CD8-positive, alpha-beta memory T cell (primary cell): Measurements from ENCODE around the gene GKN1. TPM values are rescaled to one million over a fixed set of nuclear protein-coding genes. Genes with fewer than 3 reads are reported as not detected.

Source experiments
- CTCF ChIA-PET: fragments of 350-600 bp; sonication (Branson Sonifier 250); formaldehyde crosslinking; loops from one replicate; lab custom pipeline; 2021; ENCODE audit warnings: antibody characterized with exemption; lab: Charles Lee
- POLR2A ChIA-PET: fragments of 350-600 bp; sonication (Branson Sonifier 250); formaldehyde crosslinking; loops from one replicate; lab custom pipeline; 2021; ENCODE audit warnings: antibody characterized with exemption; lab: Charles Lee
- DNase-seq, 5 donors: peaks; one replicate each; pipeline versions ENCODE4 v3.0.0 to v3.0.0-alpha.2; 2020 to 2022; ENCODE audit warnings: mixed read lengths in 1 of 5
- H3K27ac ChIP-seq: one replicate; pipeline ENCODE4 v1.7.0; 2013; ENCODE audit warnings: low read depth, mild to moderate bottlenecking, low read length, moderate library complexity
- H3K27me3 ChIP-seq: 2 replicates; pipeline ENCODE4 v1.7.0; 2013; ENCODE audit warnings: low read length, mild to moderate bottlenecking; ENCODE audit not compliant: insufficient read depth, poor library complexity, severe bottlenecking
- H3K36me3 ChIP-seq: 2 replicates; pipeline ENCODE4 v1.7.0; 2013; ENCODE audit warnings: mild to moderate bottlenecking, low read length, moderate library complexity; ENCODE audit not compliant: insufficient read depth
- H3K4me1 ChIP-seq: 2 replicates; pipeline ENCODE4 v1.7.0; 2013; ENCODE audit warnings: mild to moderate bottlenecking, low read length, moderate library complexity; ENCODE audit not compliant: insufficient read depth
- H3K4me3 ChIP-seq: 2 replicates; pipeline ENCODE4 v1.7.0; 2013; ENCODE audit warnings: mild to moderate bottlenecking, low read length
- H3K9me3 ChIP-seq: 2 replicates; pipeline ENCODE4 v1.7.0; 2013; ENCODE audit warnings: mild to moderate bottlenecking, low read length
- H3K27ac Mint-ChIP-seq, 8 donors: one replicate each; pipeline ENCODE4 v1.8.0; 2020 to 2021; ENCODE audit warnings: mixed read lengths in 8 of 8, mild to moderate bottlenecking in 6 of 8, inconsistent platforms in 3 of 8, moderate library complexity in 3 of 8
- H3K27me3 Mint-ChIP-seq, 2 donors: one replicate each; pipeline ENCODE4 v1.8.0; 2020 to 2021; ENCODE audit warnings: mixed read lengths in 2 of 2, mild to moderate bottlenecking in 1 of 2, moderate library complexity in 1 of 2
- H3K36me3 Mint-ChIP-seq, 3 donors: one replicate each; pipeline ENCODE4 v1.8.0; 2020 to 2021; ENCODE audit warnings: mixed read lengths in 3 of 3, inconsistent platforms in 1 of 3, mild to moderate bottlenecking in 1 of 3
- H3K4me1 Mint-ChIP-seq, 3 donors: one replicate each; pipeline ENCODE4 v1.8.0; 2020 to 2021; ENCODE audit warnings: mixed read lengths in 3 of 3, inconsistent platforms in 1 of 3, mild to moderate bottlenecking in 1 of 3
- H3K4me3 Mint-ChIP-seq, 7 donors: one replicate each; pipeline ENCODE4 v1.8.0; 2020 to 2021; ENCODE audit warnings: mixed read lengths in 7 of 7, mild to moderate bottlenecking in 6 of 7, moderate library complexity in 4 of 7, inconsistent platforms in 2 of 7
- H3K9me3 Mint-ChIP-seq, 5 donors: one replicate each; pipeline ENCODE4 v1.8.0; 2020 to 2022; ENCODE audit warnings: mixed read lengths in 5 of 5, mild to moderate bottlenecking in 3 of 5, moderate library complexity in 2 of 5, inconsistent platforms in 1 of 5
- polyA plus RNA-seq: library from polyadenylated mRNA; unstranded; fragments of 300-500 nt; fragmentation: Illumina TruSeq; gene quantifications from one replicate; pipeline ENCODE4 v1.2.3, GENCODE V29; 2021
- total RNA-seq, 2 experiments: library from RNA; stranded (reverse); gene quantifications; one replicate each; pipeline ENCODE4 v1.2.3, GENCODE V29; 2021

GKN1 gene
- total and polyA plus RNA-seq, 3 experiments from 2014 or later = not detected

DNA sequence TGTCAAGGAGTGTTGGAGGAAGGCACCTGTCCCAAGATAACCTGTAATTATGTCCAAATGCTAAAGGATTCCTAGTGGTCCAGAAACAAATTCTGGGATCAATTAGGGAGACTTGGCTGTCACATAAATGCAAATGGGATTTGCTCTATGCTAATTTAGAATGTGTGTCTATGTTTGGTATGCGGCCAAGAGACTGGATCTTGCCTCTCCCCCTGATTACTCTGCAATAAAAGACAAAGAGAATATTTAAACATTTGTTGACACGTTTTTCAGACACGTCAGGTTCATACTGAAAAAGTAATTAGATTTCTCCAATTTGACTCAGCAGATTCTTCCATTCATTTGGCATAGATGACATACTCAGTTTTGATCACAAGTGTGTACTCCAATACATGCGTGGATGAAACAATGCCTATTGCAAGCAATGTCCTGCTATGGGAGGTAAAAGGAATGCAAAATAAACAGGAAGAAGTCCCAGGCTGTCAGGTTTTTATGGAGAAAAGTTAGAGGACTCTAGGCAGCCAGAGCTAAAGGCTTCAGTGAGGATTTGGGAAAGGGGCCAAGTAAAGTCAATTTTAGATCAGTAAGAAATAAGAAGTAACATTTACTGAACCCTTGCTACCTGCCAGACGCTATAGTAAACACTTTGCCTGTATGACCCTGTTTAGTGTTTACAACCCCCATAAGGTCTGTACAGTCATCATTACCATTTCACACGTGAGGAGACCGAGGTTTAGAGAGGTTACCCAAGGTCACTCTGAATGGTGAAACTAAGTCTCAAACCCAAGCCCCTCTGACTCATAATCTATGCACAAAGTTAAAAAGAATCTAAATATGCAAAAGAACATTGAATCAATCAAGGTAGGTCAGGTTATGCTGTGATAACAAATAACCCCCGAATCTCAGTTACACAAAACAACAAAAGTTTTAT, 46.3 kb downstream of the GKN1 start:
- H3K9me3 ChIP-seq = no peaks in the 10 kb centered on the region
- DNase-seq = no peak
- H3K27me3 ChIP-seq = no peaks in the 10 kb centered on the region
- ChIA-PET CTCF (no interaction called here), POLR2A (no interaction called here)
- no peak overlapping the region for H3K27ac ChIP-seq
- Mint-ChIP-seq H3K9me3 (no peaks in the 10 kb centered on the region), H3K27me3 (peaks cover 23 to 51% of the 10 kb centered on the region in 2 donors), H3K4me3 (no peak overlapping the region), H3K27ac (no peak overlapping the region), H3K4me1 (no peaks in the 10 kb centered on the region), H3K36me3 (no peaks in the 10 kb centered on the region)
- H3K36me3 ChIP-seq = no peaks in the 10 kb centered on the region
- H3K4me1 ChIP-seq = no peaks in the 10 kb centered on the region
- no peak overlapping the region for H3K4me3 ChIP-seq

DNA sequence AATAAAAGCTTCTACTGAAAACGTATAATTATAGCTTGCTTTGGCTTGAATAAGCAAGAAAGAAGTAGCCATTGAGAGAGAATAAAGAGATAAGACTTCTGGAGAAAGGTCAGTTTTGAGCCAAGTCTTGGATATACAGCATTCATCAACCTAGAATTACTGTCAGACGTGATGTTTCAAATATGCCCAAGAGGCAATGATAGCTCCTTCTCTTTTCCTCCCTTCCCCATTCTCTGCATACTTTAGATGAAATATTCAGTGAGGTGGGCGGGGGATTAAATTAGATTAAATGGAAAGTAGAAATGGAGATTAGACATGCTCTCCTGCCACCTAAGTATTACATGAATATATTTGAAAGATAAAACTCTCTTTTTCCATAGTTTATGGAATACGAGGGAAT, 47.3 kb downstream of the GKN1 start:
- DNase-seq = no peak
- Mint-ChIP-seq H3K27me3 (peaks cover 27 to 53% of the 10 kb centered on the region in 2 donors), H3K4me1 (no peaks in the 10 kb centered on the region), H3K9me3 (no peaks in the 10 kb centered on the region), H3K27ac (no peak overlapping the region), H3K4me3 (no peak overlapping the region), H3K36me3 (no peaks in the 10 kb centered on the region)
- Histone ChIP-seq H3K27me3 (no peaks in the 10 kb centered on the region), H3K27ac (no peak overlapping the region), H3K9me3 (no peaks in the 10 kb centered on the region), H3K36me3 (no peaks in the 10 kb centered on the region), H3K4me1 (no peaks in the 10 kb centered on the region), H3K4me3 (no peak overlapping the region)
- ChIA-PET POLR2A (no interaction called here), CTCF (no interaction called here)

DNA sequence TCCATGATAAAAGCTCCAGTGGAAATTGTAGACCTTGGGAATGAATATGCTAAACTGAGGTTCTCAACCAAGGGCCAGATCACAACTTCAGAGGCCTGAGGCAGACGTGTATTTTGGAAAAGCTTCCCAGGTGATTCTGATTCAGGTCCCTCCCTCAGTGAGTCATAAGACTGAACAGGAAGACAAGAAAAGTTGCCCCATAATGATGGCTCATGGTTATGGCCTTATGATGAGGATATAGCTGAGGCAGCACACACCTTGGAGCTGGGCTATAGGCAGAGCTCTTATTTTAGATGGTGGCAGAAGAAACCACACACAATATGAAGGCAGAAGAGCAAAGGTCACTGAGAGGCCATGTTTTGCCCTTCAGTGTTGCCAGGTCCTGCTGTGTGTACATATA, 48.1 kb downstream of the GKN1 start:
- Mint-ChIP-seq H3K4me3 (no peak overlapping the region), H3K9me3 (peaks cover 0 to 1% (median 0%) of the 10 kb centered on the region in 5 donors), H3K4me1 (no peaks in the 10 kb centered on the region), H3K27ac (no peak overlapping the region), H3K36me3 (peaks cover 0 to 3% (median 0%) of the 10 kb centered on the region in 3 donors), H3K27me3 (peaks cover 22 to 51% of the 10 kb centered on the region in 2 donors)
- ChIA-PET POLR2A (no interaction called here), CTCF (no interaction called here)
- H3K4me3 ChIP-seq = no peak overlapping the region
- no peak for DNase-seq
- H3K27me3 ChIP-seq = no peaks in the 10 kb centered on the region
- no peaks in the 10 kb centered on the region for H3K4me1 ChIP-seq
- H3K36me3 ChIP-seq = no peaks in the 10 kb centered on the region
- H3K27ac ChIP-seq = no peak overlapping the region
- no peaks in the 10 kb centered on the region for H3K9me3 ChIP-seq

DNA sequence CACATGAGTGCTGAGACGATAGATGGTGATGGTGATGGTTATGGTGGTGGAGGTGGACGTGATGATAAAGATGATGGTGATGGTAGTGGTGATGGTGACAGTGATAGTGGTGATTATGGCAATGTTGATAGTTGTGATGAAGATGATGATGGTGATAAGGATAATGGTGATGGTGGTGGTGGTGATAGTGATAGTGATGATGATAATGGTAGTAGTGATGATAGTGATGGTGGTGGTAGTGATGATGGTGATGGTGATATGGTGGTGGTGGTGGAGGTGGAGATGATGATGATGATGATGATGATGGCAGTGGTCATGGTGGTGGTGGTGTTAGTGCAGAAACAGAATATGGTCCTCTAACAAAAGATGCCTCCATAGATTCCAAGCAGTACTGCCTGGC, 48.8 kb downstream of the GKN1 start:
- no peak overlapping the region for H3K27ac ChIP-seq
- H3K27me3 Mint-ChIP-seq = peaks cover 20 to 44% of the 10 kb centered on the region in 2 donors
- H3K9me3 Mint-ChIP-seq = peaks cover 0 to 5% (median 0%) of the 10 kb centered on the region in 5 donors
- peaks cover 0 to 5% (median 0%) of the 10 kb centered on the region in 3 donors for H3K36me3 Mint-ChIP-seq
- DNase-seq = no peak
- H3K4me1 ChIP-seq = no peaks in the 10 kb centered on the region
- H3K9me3 ChIP-seq = no peaks in the 10 kb centered on the region
- ChIA-PET POLR2A (no interaction called here), CTCF (no interaction called here)
- no peaks in the 10 kb centered on the region for H3K4me1 Mint-ChIP-seq
- H3K36me3 ChIP-seq = no peaks in the 10 kb centered on the region
- H3K27me3 ChIP-seq = no peaks in the 10 kb centered on the region
- H3K27ac Mint-ChIP-seq = no peak overlapping the region
- no peak overlapping the region for H3K4me3 ChIP-seq
- no peak overlapping the region for H3K4me3 Mint-ChIP-seq

DNA sequence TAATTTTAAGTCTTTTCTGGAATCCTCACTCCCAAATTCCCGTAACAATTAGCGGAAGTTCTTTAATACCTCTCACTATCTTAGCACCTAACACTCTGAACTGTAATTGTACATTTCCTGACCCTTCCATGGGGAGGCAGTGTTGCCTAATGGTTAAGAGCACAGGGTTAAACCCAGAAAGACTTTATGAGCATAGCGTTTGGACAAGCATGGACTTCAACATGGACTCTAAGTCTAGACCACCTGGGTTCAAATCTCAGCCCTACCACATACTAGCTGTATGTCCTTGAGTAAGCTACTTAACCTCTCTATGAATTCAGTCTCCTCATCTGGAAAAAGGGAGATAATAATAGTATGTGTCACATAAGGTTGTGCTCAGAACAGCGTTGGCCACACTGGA, 51.6 kb downstream of the GKN1 start:
- POLR2A ChIA-PET = no interaction called here
- H3K27ac Mint-ChIP-seq = no peak overlapping the region
- H3K36me3 ChIP-seq = no peaks in the 10 kb centered on the region
- H3K4me3 Mint-ChIP-seq = no peak overlapping the region
- H3K4me3 ChIP-seq = no peak overlapping the region
- no peaks in the 10 kb centered on the region for H3K9me3 ChIP-seq
- CTCF ChIA-PET = no interaction called here
- H3K4me1 Mint-ChIP-seq = no peaks in the 10 kb centered on the region
- DNase-seq = no peak
- peaks cover 0 to 5% (median 0%) of the 10 kb centered on the region in 3 donors for H3K36me3 Mint-ChIP-seq
- H3K27me3 Mint-ChIP-seq = peaks cover 15 to 23% of the 10 kb centered on the region in 2 donors
- H3K27ac ChIP-seq = no peak overlapping the region
- H3K4me1 ChIP-seq = no peaks in the 10 kb centered on the region
- H3K27me3 ChIP-seq = no peaks in the 10 kb centered on the region
- H3K9me3 Mint-ChIP-seq = peaks cover 0 to 5% (median 0%) of the 10 kb centered on the region in 5 donors

DNA sequence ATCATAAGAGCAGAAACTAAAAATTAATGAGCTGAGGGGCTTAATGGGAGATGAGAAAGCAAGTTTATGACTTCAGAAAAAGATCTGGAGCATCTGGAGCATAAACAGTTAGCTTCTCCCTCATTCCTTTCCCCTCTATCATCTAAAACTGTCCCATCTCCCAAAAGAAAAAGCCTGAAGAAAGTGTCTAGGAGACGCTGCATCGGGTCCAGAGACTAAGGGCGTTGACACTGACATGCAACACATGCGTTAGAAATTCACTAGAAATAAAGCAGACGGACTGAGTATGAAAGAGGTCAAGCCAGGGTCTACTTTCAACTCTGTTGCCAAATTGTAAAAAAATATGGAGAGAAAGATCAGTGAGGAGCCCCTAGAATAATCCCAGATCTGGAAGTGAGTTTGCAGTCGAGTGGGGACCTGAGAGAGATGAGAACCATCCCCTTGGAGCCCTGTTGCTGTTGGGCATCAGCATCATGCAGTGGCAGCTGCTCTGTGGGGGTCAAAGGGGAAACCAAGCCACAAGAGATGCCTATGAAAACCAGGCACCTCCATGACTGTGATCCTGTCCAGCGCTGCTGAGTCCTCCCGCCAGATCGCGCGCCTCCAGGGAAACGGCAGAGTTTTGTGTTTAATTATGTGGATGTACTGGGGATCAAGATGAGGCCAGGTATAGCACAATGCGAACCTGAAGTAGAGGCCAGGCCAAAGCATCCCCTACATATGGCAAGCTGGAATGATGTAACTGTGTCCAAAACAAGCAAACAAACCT, 52.4 kb downstream of the GKN1 start:
- H3K4me1 ChIP-seq = no peaks in the 10 kb centered on the region
- no peak overlapping the region for H3K4me3 ChIP-seq
- DNase-seq = no peak
- Mint-ChIP-seq H3K9me3 (peaks cover 0 to 5% (median 0%) of the 10 kb centered on the region in 5 donors), H3K27me3 (peaks cover 16 to 20% of the 10 kb centered on the region in 2 donors), H3K4me1 (no peaks in the 10 kb centered on the region), H3K4me3 (no peak overlapping the region), H3K27ac (no peak overlapping the region), H3K36me3 (peaks cover 0 to 5% (median 0%) of the 10 kb centered on the region in 3 donors)
- no peak overlapping the region for H3K27ac ChIP-seq
- H3K9me3 ChIP-seq = no peaks in the 10 kb centered on the region
- POLR2A ChIA-PET = no interaction called here
- no peaks in the 10 kb centered on the region for H3K27me3 ChIP-seq
- no peaks in the 10 kb centered on the region for H3K36me3 ChIP-seq
- CTCF ChIA-PET = no interaction called here

Other genes with a start within 250 kb of the GKN1 start
- 10 to 100 TPM; 74.7 to 75.2 TPM for gene ARHGAP25, start 239.8 kb upstream of the GKN1 start, total RNA-seq
- gene ARHGAP25, start 239.8 kb upstream of the GKN1 start, polyA plus RNA-seq = 200 TPM
- not detected for gene BMP10, start 103.2 kb upstream of the GKN1 start, total RNA-seq
- not detected for gene BMP10, start 103.2 kb upstream of the GKN1 start, polyA plus RNA-seq
- not detected for gene GKN2, start 21.7 kb upstream of the GKN1 start, total RNA-seq
- not detected for gene GKN2, start 21.7 kb upstream of the GKN1 start, polyA plus RNA-seq
- gene ANTXR1, start 38.5 kb downstream of the GKN1 start, total RNA-seq = under 1 TPM; 0.22 to 0.27 TPM
- gene ANTXR1, start 38.5 kb downstream of the GKN1 start, polyA plus RNA-seq = not detected